ENCODE data around the gene THSD7B. TPM values are rescaled to one million over a fixed set of nuclear protein-coding genes. Genes with fewer than 3 reads are reported as not detected.

Gene THSD7B
- total and polyA plus RNA-seq, 2 of the 8 experiments (the other 6 are each of a cell fraction or from before 2014, with no cell fraction given), result 0.60 to 2.9 TPM

- Histone ChIP-seq H3K4me2 (ENCODE audit: insufficient read depth in 1 of 2, low read depth in 2 of 2, low read length in 2 of 2) (no peak overlapping the region), H3K27ac (ENCODE audit: low read depth, low read length) (no peak overlapping the region)
- CTCF ChIA-PET (ENCODE audit: partially characterized antibody), result interaction anchor here (1.6 kb wide), 1 partner anchor 15 kb away, joined by 3 read pairs; no protein-coding TSS in a partner anchor
- no peak for TF ChIP-seq POU5F1 (IDR thresholded peaks at IDR 0.05; ENCODE audit: low read depth, low read length)
- no peak for TF ChIP-seq BRCA1 (IDR thresholded peaks at IDR 0.05; ENCODE audit: low read depth, low read length)
- TF ChIP-seq ASH2L (IDR thresholded peaks at IDR 0.05; ENCODE audit: low read length), result no peak
- no peak for TF ChIP-seq CREB1 (IDR thresholded peaks at IDR 0.05)
- no peak for TF ChIP-seq YY1 (IDR thresholded peaks at IDR 0.05; ENCODE audit: low read depth, low read length)
- no peak for TF ChIP-seq BCL11A (IDR thresholded peaks at IDR 0.05; ENCODE audit: low read depth in 2 of 2, low read length in 2 of 2)
- TF ChIP-seq JUND (IDR thresholded peaks at IDR 0.05; ENCODE audit: low read length), result no peak
- no peak for TF ChIP-seq HDAC6 (IDR thresholded peaks at IDR 0.05; ENCODE audit: low read depth, low read length)
- TF ChIP-seq CEBPB (IDR thresholded peaks at IDR 0.05; ENCODE audit: low read depth, low read length), result no peak
- no peak for TF ChIP-seq MAFK (IDR thresholded peaks at IDR 0.05; ENCODE audit: low read depth, low read length)
- no peak for TF ChIP-seq EGR1 (IDR thresholded peaks at IDR 0.05; ENCODE audit: borderline replicate concordance, low read depth, low read length)
- TF ChIP-seq CBX5 (IDR thresholded peaks at IDR 0.05; ENCODE audit: low read depth, low read length), result no peak
- no peak for TF ChIP-seq SAP30 (IDR thresholded peaks at IDR 0.05; ENCODE audit: insufficient read depth, insufficient replicate concordance, low read length)
- TF ChIP-seq PHF8 (conservative IDR thresholded peaks at IDR 0.05; ENCODE audit: low read depth, low read length), result no peak
- TF ChIP-seq GABPA (IDR thresholded peaks at IDR 0.05; ENCODE audit: borderline replicate concordance, insufficient read depth, low read length), result no peak
- no peak for TF ChIP-seq KDM1A (IDR thresholded peaks at IDR 0.05; ENCODE audit: borderline replicate concordance, low read length)
- TF ChIP-seq RXRA (IDR thresholded peaks at IDR 0.05; ENCODE audit: insufficient read depth, low read depth, low read length), result no peak
- no peak for TF ChIP-seq SRF (IDR thresholded peaks at IDR 0.05; ENCODE audit: low read depth, low read length)
Measured at GRCh38 chr2:137179542-137179941, 414.2 kb downstream of the THSD7B start.

More at GRCh38 chr2:137179542-137179941, 414.2 kb downstream of the THSD7B start:
- Histone ChIP-seq H3K18ac (ENCODE audit: extremely low read depth, low read length) (no peak overlapping the region), H3K27me3 (replicated peaks in 1 of 4; ENCODE audit: control insufficient read depth in 3 of 4, extremely low read depth in 1 of 4, insufficient read depth in 3 of 4, low read length in 3 of 4) (peaks cover 0 to 1% (median 0%) of the 10 kb centered on the region in 4 experiments; a peak in 1 of 7 replicates), H4K91ac (replicated peaks; ENCODE audit: insufficient read length, low read length) (no peak overlapping the region), H3K79me2 (ENCODE audit: control insufficient read depth in 1 of 2, insufficient read depth in 2 of 2, low read length in 2 of 2) (no peaks in the 10 kb centered on the region), H3K23ac (ENCODE audit: insufficient read length) (no peak overlapping the region), H3K4me3 (ENCODE audit: extremely low read depth in 1 of 4, insufficient read depth in 2 of 4, low read depth in 3 of 4, low read length in 4 of 4) (no peak overlapping the region), H2BK20ac (ENCODE audit: low read length) (no peak overlapping the region), H3K79me1 (ENCODE audit: low read depth, low read length) (no peaks in the 10 kb centered on the region), H3K36me3 (ENCODE audit: control insufficient read depth in 2 of 4, insufficient read depth in 4 of 4, low read length in 3 of 4) (no peaks in the 10 kb centered on the region), H3K4ac (replicated peaks; ENCODE audit: insufficient read length, low read depth, low read length) (no peak overlapping the region), H4K5ac (ENCODE audit: insufficient read length, low read depth, low read length) (no peak overlapping the region), H2BK5ac (ENCODE audit: low read depth, low read length) (no peak overlapping the region), H3K4me1 (replicated peaks in 1 of 4; ENCODE audit: control insufficient read depth in 3 of 4, insufficient read depth in 4 of 4, low read length in 3 of 4) (no peaks in the 10 kb centered on the region), H4K8ac (ENCODE audit: extremely low read depth, insufficient read depth, low read length) (no peak overlapping the region), H2AK5ac (ENCODE audit: low read depth, low read length) (no peak overlapping the region), H3K14ac (ENCODE audit: insufficient read length) (no peak overlapping the region), H2AFZ (ENCODE audit: low read length) (no peak overlapping the region), H3K56ac (replicated peaks; ENCODE audit: insufficient read length, low read depth, low read length) (no peak overlapping the region), H3K9me3 (ENCODE audit: insufficient read depth in 2 of 2, low read depth in 1 of 2, low read length in 1 of 2) (no peaks in the 10 kb centered on the region), H4K20me1 (replicated peaks in 1 of 2; ENCODE audit: control insufficient read depth in 1 of 2, insufficient read depth in 2 of 2, low read length in 2 of 2) (no peaks in the 10 kb centered on the region), H3K9ac (replicated peaks in 1 of 4; ENCODE audit: extremely low read depth in 1 of 4, low read depth in 3 of 4, low read length in 3 of 4) (no peak overlapping the region), H2BK15ac (ENCODE audit: low read length) (no peak overlapping the region), H2BK120ac (replicated peaks; ENCODE audit: low read depth, low read length) (no peak overlapping the region), H2BK12ac (ENCODE audit: low read depth, low read length) (no peak overlapping the region), H3K23me2 (ENCODE audit: low read depth, low read length) (no peaks in the 10 kb centered on the region)
- POLR2A ChIA-PET (ENCODE audit: partially characterized antibody), result no interaction called here
- FAIRE-seq, result no peak
- DNase-seq (ENCODE audit: low read depth in 1 of 2, low spot score in 2 of 2), result no peak
